ENCODE measurements around the gene TEX35. TPM values are rescaled to one million over a fixed set of nuclear protein-coding genes. Genes with fewer than 3 reads are reported as not detected.

Gene TEX35
- total RNA-seq, 2 experiments from 2014 or later, result not detected

- CTCF ChIA-PET, result interaction anchor here (2.5 kb wide), 1 partner anchor 8 kb away, joined by 8 read pairs; no protein-coding TSS in a partner anchor
- Mint-ChIP-seq H3K4me1 (no peaks in the 10 kb centered on the region), H3K9me3 (no peaks in the 10 kb centered on the region), H3K27me3 (no peaks in the 10 kb centered on the region), H3K27ac (no peak overlapping the region), H3K4me3 (no peak overlapping the region), H3K36me3 (ENCODE audit: low read depth) (no peaks in the 10 kb centered on the region)
- DNase-seq, result no peak
- POLR2A ChIA-PET, result no interaction called here
Measured at GRCh38 chr1:178510155-178510554, 2.8 kb upstream of the TEX35 start.

GRCh38 chr1:178513278-178513983, 522 bp downstream of the TEX35 start:
- Mint-ChIP-seq H3K27me3 (no peaks in the 10 kb centered on the region), H3K4me3 (no peak overlapping the region), H3K36me3 (ENCODE audit: low read depth) (no peaks in the 10 kb centered on the region), H3K27ac (no peak overlapping the region), H3K4me1 (no peaks in the 10 kb centered on the region), H3K9me3 (no peaks in the 10 kb centered on the region)
- POLR2A ChIA-PET, result no interaction called here
- DNase-seq, result no peak
- CTCF ChIA-PET, result interaction anchor here (1.0 kb wide), 1 partner anchor 19 kb away, joined by 3 read pairs; no protein-coding TSS in a partner anchor

GRCh38 chr1:178516110-178516509, 3.2 kb downstream of the TEX35 start:
- no peak for DNase-seq
- CTCF ChIA-PET, result interaction anchor here (0.9 to 1.4 kb wide), 3 partner anchors 13 to 16 kb away, joined by 3 to 4 read pairs (median 4); no protein-coding TSS in a partner anchor
- Mint-ChIP-seq H3K4me1 (no peaks in the 10 kb centered on the region), H3K27me3 (peaks cover 4% of the 10 kb centered on the region), H3K36me3 (ENCODE audit: low read depth) (no peaks in the 10 kb centered on the region), H3K4me3 (no peak overlapping the region), H3K9me3 (no peaks in the 10 kb centered on the region), H3K27ac (no peak overlapping the region)
- POLR2A ChIA-PET, result no interaction called here

GRCh38 chr1:178518894-178519293, 6.0 kb downstream of the TEX35 start:
- Mint-ChIP-seq H3K4me3 (no peak overlapping the region), H3K9me3 (no peaks in the 10 kb centered on the region), H3K4me1 (no peaks in the 10 kb centered on the region), H3K27me3 (peaks cover 4% of the 10 kb centered on the region), H3K27ac (no peak overlapping the region), H3K36me3 (ENCODE audit: low read depth) (no peaks in the 10 kb centered on the region)
- POLR2A ChIA-PET, result no interaction called here
- CTCF ChIA-PET, result interaction anchor here (1.4 kb wide), 1 partner anchor 13 kb away, joined by 6 read pairs; no protein-coding TSS in a partner anchor
- DNase-seq, result no peak

GRCh38 chr1:178520803-178521202, 7.9 kb downstream of the TEX35 start:
- ChIA-PET CTCF (no interaction called here), POLR2A (no interaction called here)
- H3K36me3 Mint-ChIP-seq (ENCODE audit: low read depth), result no peaks in the 10 kb centered on the region
- no peak for DNase-seq
- H3K27me3 Mint-ChIP-seq, result peaks cover 4% of the 10 kb centered on the region
- no peak overlapping the region for H3K4me3 Mint-ChIP-seq
- H3K4me1 Mint-ChIP-seq, result no peaks in the 10 kb centered on the region
- no peaks in the 10 kb centered on the region for H3K9me3 Mint-ChIP-seq
- H3K27ac Mint-ChIP-seq, result no peak overlapping the region

- H3K9me3 Mint-ChIP-seq, result no peaks in the 10 kb centered on the region
- H3K4me3 Mint-ChIP-seq, result no peak overlapping the region
- CTCF ChIA-PET, result no interaction called here
- H3K27ac Mint-ChIP-seq, result no peak overlapping the region
- H3K4me1 Mint-ChIP-seq, result no peaks in the 10 kb centered on the region
- DNase-seq, result no peak
- H3K27me3 Mint-ChIP-seq, result peaks cover 4% of the 10 kb centered on the region
- POLR2A ChIA-PET, result no interaction called here
- H3K36me3 Mint-ChIP-seq (ENCODE audit: low read depth), result no peaks in the 10 kb centered on the region
Measured at GRCh38 chr1:178521241-178521640, 8.3 kb downstream of the TEX35 start.

- Mint-ChIP-seq H3K36me3 (ENCODE audit: low read depth) (no peaks in the 10 kb centered on the region), H3K4me3 (no peak overlapping the region), H3K9me3 (no peaks in the 10 kb centered on the region), H3K4me1 (no peaks in the 10 kb centered on the region), H3K27ac (no peak overlapping the region), H3K27me3 (no peaks in the 10 kb centered on the region)
- POLR2A ChIA-PET, result no interaction called here
- no peak for DNase-seq
- CTCF ChIA-PET, result no interaction called here
Measured at GRCh38 chr1:178527117-178527516, 14.2 kb downstream of the TEX35 start.

GRCh38 chr1:178528228-178528952, 15.5 kb downstream of the TEX35 start:
- POLR2A ChIA-PET, result no interaction called here
- no peak overlapping the region for H3K4me3 Mint-ChIP-seq
- H3K27me3 Mint-ChIP-seq, result no peaks in the 10 kb centered on the region
- no peaks in the 10 kb centered on the region for H3K9me3 Mint-ChIP-seq
- H3K27ac Mint-ChIP-seq, result no peak overlapping the region
- CTCF ChIA-PET, result interaction anchor here (1.2 kb wide), 1 partner anchor 14 kb away, joined by 3 read pairs; no protein-coding TSS in a partner anchor
- no peaks in the 10 kb centered on the region for H3K4me1 Mint-ChIP-seq
- DNase-seq, result no peak
- H3K36me3 Mint-ChIP-seq (ENCODE audit: low read depth), result no peaks in the 10 kb centered on the region

GRCh38 chr1:178528953-178529335, 16.0 kb downstream of the TEX35 start:
- ChIA-PET POLR2A (no interaction called here), CTCF (interaction anchor here (1.2 kb wide), 1 partner anchor 13 kb away, joined by 3 read pairs; no protein-coding TSS in a partner anchor)
- no peaks in the 10 kb centered on the region for H3K4me1 Mint-ChIP-seq
- H3K9me3 Mint-ChIP-seq, result no peaks in the 10 kb centered on the region
- no peak for DNase-seq
- H3K4me3 Mint-ChIP-seq, result no peak overlapping the region
- H3K27ac Mint-ChIP-seq, result no peak overlapping the region
- H3K36me3 Mint-ChIP-seq (ENCODE audit: low read depth), result no peaks in the 10 kb centered on the region
- H3K27me3 Mint-ChIP-seq, result no peaks in the 10 kb centered on the region

GRCh38 chr1:178529364-178530036, 16.6 kb downstream of the TEX35 start:
- DNase-seq, result no peak
- CTCF ChIA-PET, result interaction anchor here (1.2 kb wide), 1 partner anchor 13 kb away, joined by 3 read pairs; no protein-coding TSS in a partner anchor
- Mint-ChIP-seq H3K9me3 (no peaks in the 10 kb centered on the region), H3K4me1 (no peaks in the 10 kb centered on the region), H3K36me3 (ENCODE audit: low read depth) (no peaks in the 10 kb centered on the region), H3K27me3 (no peaks in the 10 kb centered on the region), H3K4me3 (no peak overlapping the region), H3K27ac (no peak overlapping the region)
- POLR2A ChIA-PET, result no interaction called here

- Mint-ChIP-seq H3K27ac (no peak overlapping the region), H3K36me3 (ENCODE audit: low read depth) (no peaks in the 10 kb centered on the region), H3K27me3 (no peaks in the 10 kb centered on the region), H3K4me3 (no peak overlapping the region), H3K4me1 (no peaks in the 10 kb centered on the region), H3K9me3 (no peaks in the 10 kb centered on the region)
- ChIA-PET CTCF (no interaction called here), POLR2A (no interaction called here)
- no peak for DNase-seq
Measured at GRCh38 chr1:178530037-178530402, 17.1 kb downstream of the TEX35 start.

GRCh38 chr1:178530502-178530901, 17.6 kb downstream of the TEX35 start:
- DNase-seq, result no peak
- H3K9me3 Mint-ChIP-seq, result no peaks in the 10 kb centered on the region
- H3K27ac Mint-ChIP-seq, result no peak overlapping the region
- no peaks in the 10 kb centered on the region for H3K27me3 Mint-ChIP-seq
- H3K36me3 Mint-ChIP-seq (ENCODE audit: low read depth), result no peaks in the 10 kb centered on the region
- ChIA-PET POLR2A (no interaction called here), CTCF (no interaction called here)
- no peak overlapping the region for H3K4me3 Mint-ChIP-seq
- H3K4me1 Mint-ChIP-seq, result no peaks in the 10 kb centered on the region

GRCh38 chr1:178531887-178532286, 19.0 kb downstream of the TEX35 start:
- ChIA-PET POLR2A (no interaction called here), CTCF (interaction anchor here (0.7 to 2.7 kb wide), 11 partner anchors 10 to 471 kb away, joined by 3 to 19 read pairs (median 4); partner anchors contain the start of gene TEX35)
- Mint-ChIP-seq H3K4me1 (no peaks in the 10 kb centered on the region), H3K36me3 (ENCODE audit: low read depth) (no peaks in the 10 kb centered on the region), H3K4me3 (no peak overlapping the region), H3K27ac (no peak overlapping the region), H3K9me3 (no peaks in the 10 kb centered on the region), H3K27me3 (no peaks in the 10 kb centered on the region)
- DNase-seq, result no peak
